ENCODE measurements around the gene SPAG16.

GRCh38 chr2:214412679-214413078 lies 1128.4 kb downstream of the SPAG16 start:
- TF ChIP-seq THAP7 (CRISPR knock-in tag; IDR thresholded peaks at IDR 0.05) (no peak), FOSL1 (CRISPR knock-in tag; IDR thresholded peaks at IDR 0.05; ENCODE audit: borderline replicate concordance) (no peak), ATF7 (IDR thresholded peaks at IDR 0.05) (no peak), ATF7 (CRISPR knock-in tag; IDR thresholded peaks at IDR 0.05) (no peak), CCDC6 (CRISPR knock-in tag; IDR thresholded peaks at IDR 0.05) (no peak), SP1 (IDR thresholded peaks at IDR 0.05) (no peak), SP1 (CRISPR knock-in tag; IDR thresholded peaks at IDR 0.05) (no peak), CBX5 (CRISPR knock-in tag; IDR thresholded peaks at IDR 0.05; ENCODE audit: borderline replicate concordance) (no peak), SETDB1 (CRISPR knock-in tag; IDR thresholded peaks at IDR 0.05; ENCODE audit: borderline replicate concordance) (no peak)
